SU-DHL-6 (cell line): ENCODE measurements around the gene KMT5C.

ENCODE experiments used
- H2AFZ ChIP-seq: fragments of 200-600 bp; sonication (generic); 2 replicates; pipeline ENCODE4 v1.6.1; 2014; ENCODE audit warnings: low read depth, mild to moderate bottlenecking, moderate library complexity, mixed read lengths, antibody characterized with exemption, low read length; ENCODE audit not compliant: severe bottlenecking
- H3F3A ChIP-seq: fragments of 200-600 bp; shearing (Covaris generic); 2 replicates; pipeline ENCODE4 v1.6.0; 2016; ENCODE audit warnings: antibody characterized with exemption, mild to moderate bottlenecking; ENCODE audit not compliant: insufficient read depth
- H3K27ac ChIP-seq: fragments of 200-600 bp; sonication (generic); 2 replicates; pipeline ENCODE4 v1.5.1; 2016; ENCODE audit warnings: low read depth, mild to moderate bottlenecking, low read length, moderate library complexity, mixed read lengths
- H3K27me3 ChIP-seq: fragments of 200-600 bp; sonication (generic), shearing (Covaris generic); 2 replicates; pipeline ENCODE4 v1.6.0; 2014; ENCODE audit warnings: mild to moderate bottlenecking, low read length
- H3K36me3 ChIP-seq: fragments of 200-600 bp; sonication (generic); 2 replicates; pipeline ENCODE4 v1.6.1; 2014; ENCODE audit warnings: mild to moderate bottlenecking, low read length, mixed read lengths
- H3K4me2 ChIP-seq: fragments of 300-600, 200-600 bp; shearing (Covaris generic), sonication (generic); 2 replicates; pipeline ENCODE4 v1.6.0; 2014; ENCODE audit warnings: low read length, low read depth, mild to moderate bottlenecking; ENCODE audit not compliant: poor library complexity, severe bottlenecking
- H3K4me3 ChIP-seq: fragments of 200-600 bp; sonication (generic); 2 replicates; pipeline ENCODE4 v1.5.1; 2014; ENCODE audit warnings: antibody characterized with exemption, low read length, mild to moderate bottlenecking, mixed read lengths; ENCODE audit not compliant: insufficient read depth, poor library complexity, severe bottlenecking
- H3K79me2 ChIP-seq: fragments of 200-600 bp; sonication (generic); 2 replicates; pipeline ENCODE4 v1.6.1; 2014; ENCODE audit warnings: mild to moderate bottlenecking, low read length, moderate library complexity; ENCODE audit not compliant: insufficient read depth
- H3K9ac ChIP-seq: fragments of 200-600 bp; sonication (generic); 2 replicates; pipeline ENCODE4 v1.7.0; 2014; ENCODE audit warnings: mild to moderate bottlenecking, low read length
- H3K9me2 ChIP-seq: fragments of 200-600 bp; sonication (generic); replicated peaks from 2 replicates; pipeline ENCODE4 v1.6.1; 2014; ENCODE audit warnings: low read length; ENCODE audit not compliant: insufficient read depth
- H3K9me3 ChIP-seq: fragments of 200-600 bp; sonication (generic); 2 replicates; pipeline ENCODE4 v1.6.1; 2014; ENCODE audit warnings: low read length, mixed read lengths; ENCODE audit not compliant: insufficient read depth
- H4K20me1 ChIP-seq: fragments of 200-600 bp; sonication (generic); 2 replicates; pipeline ENCODE4 v1.6.1; 2014; ENCODE audit warnings: low read depth, mild to moderate bottlenecking, antibody characterized with exemption, low read length, moderate library complexity, mixed read lengths
- CTCF ChIP-seq: fragments of 200-600 bp; sonication (generic); IDR thresholded peaks from one replicate; pipeline ENCODE4 v1.5.1; 2017; ENCODE audit warnings: antibody characterized with exemption, mild to moderate bottlenecking, low read length, moderate library complexity; ENCODE audit not compliant: insufficient read depth, poor library complexity, severe bottlenecking
- EZH2phosphoT487 ChIP-seq: fragments of 200-600 bp; sonication (generic), shearing (Covaris generic); conservative IDR thresholded peaks from 2 replicates; pipeline ENCODE4 v1.6.1; 2018; ENCODE audit warnings: mild to moderate bottlenecking, antibody characterized with exemption, low read length, moderate library complexity, mixed read lengths

The KMT5C gene

GRCh38 chr19:55316646-55317045, 23.0 kb upstream of the KMT5C start:
- no peaks in the 10 kb centered on the region for H3K36me3 ChIP-seq

GRCh38 chr19:55319785-55320184, 19.9 kb upstream of the KMT5C start:
- Histone ChIP-seq H3K9me3 (no peaks in the 10 kb centered on the region), H3K4me3 (no peak overlapping the region), H3K79me2 (no peaks in the 10 kb centered on the region), H2AFZ (no peak overlapping the region), H3K27me3 (no peaks in the 10 kb centered on the region), H3K4me2 (no peak overlapping the region), H3K9me2 (no peaks in the 10 kb centered on the region), H3F3A (no peaks in the 10 kb centered on the region), H3K27ac (no peak overlapping the region), H3K36me3 (no peaks in the 10 kb centered on the region), H4K20me1 (no peaks in the 10 kb centered on the region), H3K9ac (no peak overlapping the region)
- TF ChIP-seq CTCF (no peak), EZH2phosphoT487 (no peak)

More at GRCh38 chr19:55316646-55317045, 23.0 kb upstream of the KMT5C start:
- H3K79me2 ChIP-seq = no peaks in the 10 kb centered on the region
- H3K27ac ChIP-seq = no peak overlapping the region
- no peaks in the 10 kb centered on the region for H4K20me1 ChIP-seq
- H3F3A ChIP-seq = no peaks in the 10 kb centered on the region
- H3K27me3 ChIP-seq = no peaks in the 10 kb centered on the region
- no peak for TF ChIP-seq CTCF
- no peak for TF ChIP-seq EZH2phosphoT487
- H3K9me2 ChIP-seq = no peaks in the 10 kb centered on the region
- no peak overlapping the region for H3K9ac ChIP-seq
- H3K4me2 ChIP-seq = no peak overlapping the region
- H3K4me3 ChIP-seq = no peak overlapping the region
- no peaks in the 10 kb centered on the region for H3K9me3 ChIP-seq
- no peak overlapping the region for H2AFZ ChIP-seq

- Histone ChIP-seq H3K4me3 (no peak overlapping the region), H2AFZ (no peak overlapping the region), H3K9ac (no peak overlapping the region), H3K9me2 (no peaks in the 10 kb centered on the region), H3K36me3 (no peaks in the 10 kb centered on the region), H3K27me3 (no peaks in the 10 kb centered on the region), H3K27ac (no peak overlapping the region), H3K4me2 (no peak overlapping the region), H4K20me1 (no peaks in the 10 kb centered on the region), H3K9me3 (no peaks in the 10 kb centered on the region), H3F3A (no peaks in the 10 kb centered on the region), H3K79me2 (no peaks in the 10 kb centered on the region)
- no peak for TF ChIP-seq EZH2phosphoT487
- TF ChIP-seq CTCF = no peak
Observed at GRCh38 chr19:55320844-55321419, 18.7 kb upstream of the KMT5C start.
